ENCODE measurements around the gene RNF6. TPM values are rescaled to one million over a fixed set of nuclear protein-coding genes. Genes with fewer than 3 reads are reported as not detected.

The RNF6 gene
- total RNA-seq, 2 donors from 2014 or later: 31.2 to 46.2 TPM

- no peaks in the 10 kb centered on the region for H3K27me3 ChIP-seq
- H3K9ac ChIP-seq (ENCODE audit: low read depth in 2 of 2, low read length in 2 of 2): no peak overlapping the region
- H3K36me3 ChIP-seq: no peaks in the 10 kb centered on the region
- H3K4me1 ChIP-seq: peaks cover 3% of the 10 kb centered on the region
- no peak for DNase-seq
- no peaks in the 10 kb centered on the region for H3K9me3 ChIP-seq
- H3K4me3 ChIP-seq: no peak overlapping the region
- H3K27ac ChIP-seq: no peak overlapping the region
- intact Hi-C loops (cut with DNase I): no loop called here
- no peak for TF ChIP-seq CTCF (IDR thresholded peaks at IDR 0.05)
These were observed 34.9 kb upstream of the RNF6 start for GRCh38 chr13:26257049-26257448.

DNA sequence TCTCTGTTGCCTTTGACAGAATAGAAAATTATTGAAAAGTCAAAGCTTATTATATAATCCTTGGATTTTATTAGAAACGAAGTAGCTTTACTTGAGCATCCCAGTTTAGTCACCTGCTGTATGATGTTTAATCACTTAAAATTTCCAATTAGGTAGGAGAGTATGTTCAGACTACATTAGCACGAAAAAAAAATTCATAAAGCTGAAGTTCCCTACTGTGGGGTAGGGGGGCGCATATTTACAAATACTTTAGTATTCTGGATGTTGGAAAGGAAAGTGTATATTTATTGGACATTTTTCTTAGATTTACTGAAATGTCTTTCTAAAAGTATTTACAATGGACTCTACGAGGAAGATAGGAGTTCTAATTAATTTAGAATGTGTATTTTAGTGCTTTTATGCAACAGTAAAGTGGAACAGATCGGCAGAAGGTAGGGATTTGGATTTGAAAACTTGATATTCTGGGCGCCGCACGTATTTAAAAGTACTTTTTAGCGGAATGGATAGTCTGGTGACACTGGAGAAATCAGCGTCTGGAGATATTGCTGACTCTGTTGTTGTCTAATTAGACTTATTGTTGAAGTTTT is 33.7 kb upstream of the RNF6 start:
- TF ChIP-seq CTCF (IDR thresholded peaks at IDR 0.05): peak; percentile 19
- Histone ChIP-seq H3K27me3 (no peaks in the 10 kb centered on the region), H3K4me1 (peaks cover 3% of the 10 kb centered on the region), H3K9me3 (no peaks in the 10 kb centered on the region), H3K27ac (peak overlapping the region; percentile 96), H3K36me3 (no peaks in the 10 kb centered on the region), H3K4me3 (peak overlapping the region; percentile 95), H3K9ac (ENCODE audit: low read depth in 2 of 2, low read length in 2 of 2) (no peak overlapping the region)
- intact Hi-C loops (cut with DNase I): no loop called here
- DNase-seq: no peak

DNA sequence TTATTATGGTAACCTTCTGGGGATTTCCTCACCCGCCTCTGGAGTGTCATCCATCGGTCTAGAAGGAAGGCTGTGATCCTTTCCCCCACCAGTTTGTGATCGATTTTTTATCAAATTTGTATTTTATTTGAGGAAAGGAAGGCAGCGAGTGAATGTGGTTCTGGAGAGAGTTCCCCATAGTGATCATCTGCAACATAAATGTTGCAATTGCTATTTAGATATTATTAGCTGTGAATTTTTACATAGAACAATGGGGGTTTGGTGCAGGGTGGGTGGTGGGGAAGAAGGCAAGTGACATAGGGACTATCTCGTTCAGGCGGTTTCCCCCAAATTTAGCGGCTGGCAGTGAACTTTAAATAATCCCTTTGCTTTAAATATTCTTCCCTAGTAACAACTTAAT is 33.0 kb upstream of the RNF6 start:
- peak overlapping the region; percentile 82 to 87 for H3K9ac ChIP-seq (ENCODE audit: low read depth in 2 of 2, low read length in 2 of 2)
- no peak for TF ChIP-seq CTCF (IDR thresholded peaks at IDR 0.05)
- intact Hi-C loops (cut with DNase I): no loop called here
- no peaks in the 10 kb centered on the region for H3K9me3 ChIP-seq
- no peaks in the 10 kb centered on the region for H3K36me3 ChIP-seq
- peak overlapping the region; percentile 95 for H3K4me3 ChIP-seq
- DNase-seq: no peak
- H3K27me3 ChIP-seq: no peaks in the 10 kb centered on the region
- H3K4me1 ChIP-seq: peaks cover 3% of the 10 kb centered on the region
- peak overlapping the region; percentile 96 for H3K27ac ChIP-seq

DNA sequence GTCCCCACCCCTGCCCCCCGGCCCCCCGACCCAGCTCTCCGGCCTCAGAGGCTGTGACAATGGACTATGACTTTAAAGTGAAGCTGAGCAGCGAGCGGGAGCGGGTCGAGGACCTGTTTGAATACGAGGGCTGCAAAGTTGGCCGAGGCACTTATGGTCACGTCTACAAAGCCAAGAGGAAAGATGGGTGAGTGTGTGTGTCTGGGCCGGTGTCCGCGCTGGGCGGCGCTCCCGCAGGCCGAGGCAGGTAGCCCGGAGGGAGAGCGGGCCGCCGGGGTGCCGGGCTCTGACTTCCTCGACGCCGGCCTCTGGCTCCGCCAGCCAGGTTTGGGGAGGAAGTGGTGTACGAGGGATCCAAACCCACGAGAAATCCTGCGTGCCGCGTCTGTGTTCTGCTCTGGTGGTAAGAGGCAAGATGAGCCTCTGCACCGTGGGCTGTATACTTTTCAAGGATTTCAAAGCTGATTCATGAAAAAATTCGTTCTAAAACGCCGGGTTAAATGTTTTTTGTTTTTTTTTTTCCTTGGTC is 32.5 kb upstream of the RNF6 start:
- Histone ChIP-seq H3K27ac (peak overlapping the region; percentile 96), H3K9me3 (no peaks in the 10 kb centered on the region), H3K27me3 (no peaks in the 10 kb centered on the region), H3K9ac (ENCODE audit: low read depth in 2 of 2, low read length in 2 of 2) (peak overlapping the region; percentile 82 to 87), H3K36me3 (no peaks in the 10 kb centered on the region), H3K4me3 (peak overlapping the region; percentile 95), H3K4me1 (peaks cover 3% of the 10 kb centered on the region)
- TF ChIP-seq CTCF (IDR thresholded peaks at IDR 0.05): no peak
- DNase-seq: peak; percentile 65
- intact Hi-C loops (cut with DNase I): no loop called here

DNA sequence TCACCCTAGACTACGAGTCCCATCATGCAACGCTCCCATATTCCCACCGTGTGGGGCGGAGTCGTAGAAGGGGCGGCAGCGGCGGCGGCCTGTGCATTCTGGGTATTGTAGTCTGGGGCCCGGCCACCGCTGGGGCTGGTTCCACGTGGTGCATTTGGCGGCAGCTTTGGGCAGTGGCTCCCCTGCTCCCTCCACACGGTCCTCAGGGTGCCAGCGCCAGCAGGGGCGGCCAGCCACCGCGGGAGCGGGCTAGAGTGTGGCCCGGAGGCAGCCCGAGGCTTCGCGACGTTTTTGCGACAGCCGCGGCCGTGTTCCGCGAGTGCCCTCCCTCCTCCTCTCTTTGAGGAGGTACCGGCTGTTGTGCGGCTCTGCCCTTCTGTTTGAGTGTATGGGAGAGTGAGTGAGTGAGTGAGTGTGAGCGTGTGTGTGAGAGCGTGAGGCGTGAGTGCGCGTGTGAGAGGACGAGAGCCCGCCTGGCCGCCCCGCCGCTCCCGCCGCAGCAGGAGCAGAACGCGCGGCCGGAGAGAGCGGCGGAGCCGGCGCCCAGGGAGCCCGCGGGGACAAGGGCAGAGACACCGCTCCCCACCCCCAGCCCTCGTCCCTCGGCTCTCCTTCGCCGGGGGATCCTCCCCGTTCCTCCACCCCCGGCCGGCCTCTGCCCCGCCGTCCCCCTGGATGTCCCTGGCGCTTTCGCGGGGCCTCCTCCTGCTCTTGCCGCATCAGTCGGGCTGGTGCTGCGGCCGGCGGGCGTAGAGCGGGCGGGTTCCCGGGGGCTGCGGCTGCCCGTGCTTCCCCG is 31.9 kb upstream of the RNF6 start, which contains the start of gene CDK8:
TSS of gene CDK8 (plus strand) at position 343 of the 796 bp plus-strand sequence. CDS start 513 bp downstream, outside the sequence.
- Histone ChIP-seq H3K27ac (peak within 1 kb of the TSS; percentile 96), H3K9ac (ENCODE audit: low read depth in 2 of 2, low read length in 2 of 2) (peak within 1 kb of the TSS; percentile 82 to 87), H3K36me3 (no peaks in the 10 kb centered on the region), H3K9me3 (no peaks in the 10 kb centered on the region), H3K27me3 (no peaks in the 10 kb centered on the region), H3K4me3 (peak within 1 kb of the TSS; percentile 95), H3K4me1 (peaks cover 3% of the 10 kb centered on the region)
- DNase-seq: peak; percentile 94
- TF ChIP-seq CTCF (IDR thresholded peaks at IDR 0.05): no peak
- intact Hi-C loops (cut with DNase I): no loop called here
